GM20431 (cell line): ENCODE results near the gene FER.
"Not testable (repeated sequence)": the region's sequence is repeated elsewhere in the genome, so short reads cannot be mapped to it uniquely, and the experiment has no call there.

Experiments
- in situ Hi-C: fragments of 300-500 bp; cut with MseI, MboI; formaldehyde crosslinking; loops from one replicate; pipeline ENCODE4 v1.15.0; 2020; ENCODE audit warnings: low sequenced_read_pairs; ENCODE audit not compliant: unreplicated experiment

The FER gene

DNA sequence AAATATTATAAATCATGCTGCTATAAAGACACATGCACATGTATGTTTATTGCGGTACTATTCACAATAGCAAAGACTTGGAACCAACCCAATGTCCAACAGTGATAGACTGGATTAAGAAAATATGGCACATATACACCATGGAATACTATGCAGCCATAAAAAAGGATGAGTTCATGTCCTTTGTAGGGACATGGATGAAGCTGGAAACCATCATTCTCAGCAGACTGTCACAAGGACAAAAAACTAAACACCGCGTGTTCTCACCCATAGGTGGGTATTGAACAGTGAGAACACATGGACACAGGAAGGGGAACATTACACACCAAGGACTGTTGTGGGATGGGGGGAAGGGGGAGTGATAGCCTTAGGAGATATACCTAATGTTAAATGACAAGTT, 118.4 kb downstream of the FER start:
- in situ Hi-C loops = not testable (repeated sequence)

DNA sequence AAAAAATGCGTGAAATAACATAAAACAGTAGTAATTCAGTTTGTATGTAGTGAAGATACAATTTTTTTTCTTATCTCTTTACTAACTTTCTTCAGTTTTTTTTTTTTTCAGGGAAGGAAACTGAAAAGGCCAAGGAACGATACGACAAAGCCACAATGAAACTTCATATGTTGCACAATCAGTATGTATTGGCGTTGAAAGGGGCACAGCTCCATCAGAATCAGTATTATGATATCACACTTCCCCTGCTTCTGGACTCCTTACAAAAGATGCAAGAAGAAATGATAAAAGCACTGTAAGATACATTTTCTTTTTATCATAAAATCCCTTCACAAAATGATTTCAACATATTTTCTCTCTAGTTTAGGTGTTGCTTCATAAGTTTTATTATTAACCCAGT, 120.0 kb downstream of the FER start:
- in situ Hi-C loops = no loop called here

GRCh38 chr5:108869066-108869465, 121.4 kb downstream of the FER start:
- in situ Hi-C loops = no loop called here

DNA sequence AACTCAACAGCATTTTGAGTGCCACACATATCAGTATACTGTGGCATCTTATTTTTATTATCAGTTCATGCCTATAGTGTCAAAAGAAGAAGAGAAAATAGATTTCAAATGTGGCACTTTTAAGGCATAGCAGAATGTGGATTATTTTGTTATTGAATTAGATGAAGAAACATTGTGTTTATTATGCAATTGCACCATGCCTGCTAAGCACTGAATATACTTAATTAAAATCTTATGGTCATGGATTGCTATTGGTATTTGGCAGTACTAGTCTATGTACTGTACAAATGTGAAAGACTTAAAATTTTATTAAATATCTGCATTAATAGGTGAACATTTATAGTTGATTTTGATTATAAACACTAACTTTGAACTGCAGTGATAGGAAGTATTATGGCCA, 128.8 kb downstream of the FER start:
- in situ Hi-C loops = no loop called here

DNA sequence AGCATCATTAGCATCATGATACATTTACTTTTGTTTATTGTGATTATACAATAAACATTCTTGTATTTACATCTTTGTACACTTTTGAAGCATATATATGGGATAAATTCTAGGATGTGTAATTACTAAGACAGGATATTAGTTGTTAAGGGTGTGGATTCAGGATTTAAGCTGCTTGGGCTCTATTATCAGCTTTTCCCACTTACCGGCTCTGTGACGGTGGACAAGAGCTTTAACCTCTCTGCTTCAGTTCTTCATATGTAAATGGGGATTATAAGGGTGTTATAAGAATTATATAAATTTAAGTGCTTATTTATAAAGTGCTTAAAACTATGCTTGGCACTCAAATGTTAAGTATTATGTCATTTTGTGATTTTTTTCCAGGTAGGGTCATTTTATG, 131.1 kb downstream of the FER start:
- in situ Hi-C loops = no loop called here

GRCh38 chr5:108881133-108881532, 133.4 kb downstream of the FER start:
- in situ Hi-C loops = no loop called here

GRCh38 chr5:108884736-108885135, 137.0 kb downstream of the FER start:
- in situ Hi-C loops = no loop called here

DNA sequence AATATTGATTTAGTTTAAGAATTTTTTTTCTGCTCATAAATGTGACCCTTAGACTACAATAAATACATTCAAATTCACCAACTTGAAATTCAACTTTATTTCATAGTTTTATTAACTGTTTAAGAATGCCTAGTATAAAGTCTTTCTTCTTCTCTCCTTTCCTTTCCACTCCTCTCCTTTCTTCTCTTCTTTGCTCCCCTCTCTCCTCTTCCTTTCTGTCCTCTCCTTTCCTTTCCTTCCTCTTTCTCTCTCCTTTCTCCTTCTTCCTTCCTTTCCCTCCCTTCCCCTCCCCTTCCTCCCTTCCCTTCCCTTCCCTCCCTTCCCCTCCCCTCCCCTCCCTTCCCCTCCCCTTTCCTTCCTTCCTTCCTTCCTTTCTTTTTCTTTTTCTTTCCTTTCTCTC, 150.6 kb downstream of the FER start:
- in situ Hi-C loops = no loop called here

DNA sequence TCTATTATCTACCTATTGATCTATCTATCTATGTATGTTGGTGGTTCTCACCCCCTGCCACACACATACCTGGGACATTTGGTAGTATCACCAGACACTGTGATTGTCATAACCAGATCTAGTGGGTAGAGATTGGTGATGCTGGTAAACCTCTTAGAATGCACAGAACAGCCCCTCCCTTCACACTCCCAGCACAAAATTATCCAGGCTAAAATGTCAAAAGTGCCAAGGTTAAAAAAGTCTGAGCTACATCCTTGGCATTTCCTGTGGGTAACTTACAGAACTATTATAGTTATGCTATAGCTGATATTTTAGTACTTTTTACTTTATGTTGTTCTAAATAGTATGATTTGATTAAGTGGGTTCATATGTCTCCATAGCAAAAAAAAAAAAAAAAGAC, 151.0 kb downstream of the FER start:
- in situ Hi-C loops = no loop called here

DNA sequence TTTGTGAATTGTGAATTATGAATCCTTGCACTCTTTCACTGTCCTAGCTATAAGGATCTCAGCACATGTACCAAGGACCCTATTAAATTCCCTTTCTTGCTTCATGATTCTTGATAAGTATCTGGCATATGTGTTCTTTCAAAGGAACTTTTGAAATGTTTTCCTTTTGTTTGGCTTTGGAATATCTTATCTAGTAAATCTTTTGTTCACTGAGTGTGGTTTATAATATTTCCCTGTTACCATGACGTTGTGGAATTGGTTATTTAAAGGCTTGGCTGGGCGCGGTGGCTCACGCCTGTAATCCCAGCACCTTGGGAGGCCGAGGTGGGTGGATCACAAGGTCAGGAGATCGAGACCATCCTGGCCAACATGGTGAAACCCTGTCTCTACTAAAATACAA, 151.5 kb downstream of the FER start:
- in situ Hi-C loops = not testable (repeated sequence)

GRCh38 chr5:108900668-108901067, 153.0 kb downstream of the FER start:
- in situ Hi-C loops = loop anchor here (25.0 kb wide), 1 partner anchor 562 kb away; no protein-coding TSS in a partner anchor

DNA sequence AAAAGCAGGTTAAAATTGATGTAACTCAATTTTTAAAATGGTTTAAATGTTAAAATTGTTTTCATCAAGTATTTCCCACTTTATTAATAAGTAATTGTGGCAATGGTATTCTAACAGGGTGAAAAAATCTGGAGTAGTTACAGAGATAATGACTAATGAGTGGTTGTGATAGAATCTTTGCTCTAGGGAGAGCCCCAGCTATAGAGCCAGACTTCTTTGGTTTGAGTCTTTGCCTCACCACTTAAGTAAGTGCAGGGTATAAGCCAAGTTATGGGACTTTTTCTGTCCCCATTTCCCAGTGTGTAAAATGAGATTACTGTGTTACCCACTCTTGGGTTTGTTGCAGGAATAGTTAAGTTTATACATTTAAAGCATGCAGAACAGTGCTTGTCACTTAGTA, 158.1 kb downstream of the FER start:
- in situ Hi-C loops = loop anchor here (25.0 kb wide), 1 partner anchor 556 kb away; no protein-coding TSS in a partner anchor

DNA sequence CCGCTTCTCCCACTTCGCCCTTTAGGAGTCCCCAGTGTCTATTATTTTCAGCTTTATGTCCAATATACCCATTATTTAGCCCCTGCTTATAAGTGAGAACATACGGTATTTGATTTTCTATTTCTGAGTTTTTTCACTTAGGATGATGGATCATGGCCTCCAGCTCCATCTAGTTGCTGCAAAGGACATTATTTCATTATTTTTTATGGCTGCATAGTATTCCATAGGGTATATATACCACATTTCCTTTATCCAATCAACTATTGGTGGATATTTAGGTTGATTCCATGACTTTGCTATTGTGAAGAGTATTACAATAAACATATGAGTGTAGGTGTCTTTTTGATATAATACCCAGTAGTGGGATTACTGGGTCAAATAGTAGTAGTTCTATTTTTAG, 162.9 kb downstream of the FER start:
- in situ Hi-C loops = loop anchor here (25.0 kb wide), 1 partner anchor 552 kb away; no protein-coding TSS in a partner anchor

DNA sequence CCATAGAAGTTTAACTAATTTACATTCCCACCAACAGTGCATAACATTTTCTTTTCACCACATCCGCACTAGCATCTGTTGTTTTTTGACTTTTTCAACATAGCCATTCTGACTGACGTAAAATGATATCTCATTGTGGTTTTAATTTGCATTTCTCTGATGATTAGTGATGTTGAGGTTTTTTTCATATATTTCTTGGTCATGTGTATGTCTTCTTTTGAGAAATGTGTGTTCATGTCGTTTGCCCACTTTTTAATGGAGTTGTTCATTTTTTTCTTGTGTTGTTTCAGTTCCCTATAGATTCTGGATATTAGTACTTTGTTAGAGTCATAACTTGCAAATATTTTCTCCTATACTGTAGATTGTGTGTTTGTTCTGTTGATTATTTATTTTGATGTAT, 163.4 kb downstream of the FER start:
- in situ Hi-C loops = loop anchor here (25.0 kb wide), 1 partner anchor 551 kb away; no protein-coding TSS in a partner anchor

DNA sequence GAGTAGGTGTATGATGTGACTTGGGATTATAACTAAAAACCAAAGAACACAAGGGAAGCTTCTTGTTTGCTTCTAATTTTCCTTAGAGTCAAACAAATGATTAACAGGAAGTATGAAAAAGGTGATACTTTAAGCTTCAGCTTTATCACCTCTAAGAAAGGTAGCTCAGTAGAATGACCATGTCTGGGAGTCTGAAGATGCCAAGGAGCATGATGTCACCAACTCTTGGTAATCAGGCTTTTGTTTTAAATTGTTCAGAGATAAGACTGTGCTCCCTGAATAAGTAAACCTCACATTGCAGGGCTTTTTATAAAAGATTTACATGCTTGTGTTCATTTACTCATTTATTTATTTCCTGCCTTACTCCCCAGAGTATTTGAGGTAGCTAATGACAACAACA, 169.9 kb downstream of the FER start:
- in situ Hi-C loops = loop anchor here (25.0 kb wide), 1 partner anchor 545 kb away; no protein-coding TSS in a partner anchor

DNA sequence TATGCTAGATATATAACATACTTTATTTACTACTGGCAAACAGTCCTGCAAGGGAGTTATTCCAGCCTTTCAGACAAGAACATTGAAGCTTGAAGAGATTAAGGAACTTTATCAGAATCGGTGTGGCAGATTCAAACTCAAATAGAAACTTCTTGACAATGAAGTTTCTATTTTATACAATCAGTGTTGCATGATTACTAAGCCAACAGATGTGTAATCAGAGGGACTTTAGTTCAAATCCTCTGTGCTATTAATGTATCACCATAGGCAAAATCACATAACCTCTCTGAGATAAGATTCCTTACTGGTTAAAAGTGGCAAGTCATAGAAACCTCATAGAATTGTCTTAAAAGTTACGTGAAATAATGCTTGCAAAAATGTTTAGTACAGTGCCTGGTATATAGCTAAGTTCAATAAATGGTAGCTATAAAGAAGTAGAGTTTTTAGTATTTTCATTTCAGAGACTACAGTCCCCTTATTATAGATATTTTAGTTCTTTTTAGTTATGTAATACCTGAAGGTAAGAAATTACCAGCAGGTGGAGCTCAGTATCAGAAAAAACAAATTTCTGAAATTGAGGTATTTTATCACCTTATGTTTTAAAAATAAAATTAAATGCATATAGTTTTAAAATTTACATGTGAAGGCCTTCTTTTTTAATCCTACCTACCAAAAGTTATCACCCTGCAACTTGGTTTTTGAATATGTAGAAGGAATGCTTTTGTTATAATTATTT, 172.1 kb downstream of the FER start:
- in situ Hi-C loops = loop anchor here (25.0 kb wide), 1 partner anchor 543 kb away; no protein-coding TSS in a partner anchor

- in situ Hi-C loops = loop anchor here (25.0 kb wide), 1 partner anchor 538 kb away; no protein-coding TSS in a partner anchor
Measured at GRCh38 chr5:108924457-108924961, 176.8 kb downstream of the FER start.

DNA sequence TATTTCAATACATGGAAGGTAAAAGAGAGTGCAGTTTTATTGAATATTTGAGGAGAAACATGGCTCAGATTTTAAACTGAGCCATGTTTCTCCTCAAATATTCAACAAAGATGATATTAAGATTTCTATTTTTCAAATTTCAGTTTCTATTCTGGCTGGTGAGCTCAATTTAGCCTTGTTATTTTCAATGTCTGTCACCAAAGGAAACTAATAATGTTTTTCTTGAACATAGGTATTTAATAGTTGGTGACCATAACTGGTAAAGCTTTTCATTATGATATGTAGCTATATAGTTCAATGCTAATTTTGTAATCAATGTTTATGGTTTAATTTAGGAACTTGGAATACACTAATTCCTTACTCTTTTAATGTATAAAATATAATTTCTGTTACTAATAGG, 177.4 kb downstream of the FER start:
- in situ Hi-C loops = no loop called here

GRCh38 chr5:108930107-108930506, 182.4 kb downstream of the FER start:
- in situ Hi-C loops = no loop called here

DNA sequence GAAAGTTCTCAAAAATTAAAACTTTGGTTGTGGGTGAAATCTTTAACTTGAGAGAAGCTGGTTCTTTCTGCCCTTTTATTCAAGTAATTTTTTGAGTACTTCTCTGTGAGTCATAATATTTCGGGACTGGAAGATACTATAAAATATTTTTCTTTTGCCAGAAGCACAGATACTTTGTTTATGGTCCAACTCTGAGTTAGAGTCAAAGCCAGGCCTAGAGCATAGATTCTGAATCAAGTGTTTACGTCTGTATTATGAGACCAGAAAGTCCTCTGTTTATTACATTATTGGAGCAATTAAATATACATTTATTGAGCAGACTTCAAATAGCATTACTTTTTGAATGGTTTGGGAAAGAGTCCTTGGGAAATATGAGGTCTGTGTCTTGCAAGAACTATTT, 187.9 kb downstream of the FER start:
- in situ Hi-C loops = no loop called here

DNA sequence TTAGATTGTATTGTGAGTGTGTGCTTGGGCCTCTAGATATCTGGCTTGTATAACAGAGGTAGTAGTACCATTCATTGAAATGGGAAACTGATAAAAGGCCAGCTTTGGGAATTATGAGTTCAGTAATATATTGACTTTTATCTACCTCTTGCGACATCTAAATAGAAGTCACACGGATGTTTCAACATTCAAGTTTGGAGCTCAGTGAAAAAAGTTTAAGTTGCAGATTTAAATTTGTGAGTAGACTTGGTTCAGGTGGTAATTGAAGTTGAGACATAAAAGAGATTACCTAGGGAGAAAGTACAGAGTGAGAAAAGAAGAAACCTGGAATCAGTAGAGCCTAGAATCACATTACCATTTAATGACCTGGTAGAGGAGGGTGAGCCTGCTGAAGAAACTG, 189.5 kb downstream of the FER start:
- in situ Hi-C loops = no loop called here

DNA sequence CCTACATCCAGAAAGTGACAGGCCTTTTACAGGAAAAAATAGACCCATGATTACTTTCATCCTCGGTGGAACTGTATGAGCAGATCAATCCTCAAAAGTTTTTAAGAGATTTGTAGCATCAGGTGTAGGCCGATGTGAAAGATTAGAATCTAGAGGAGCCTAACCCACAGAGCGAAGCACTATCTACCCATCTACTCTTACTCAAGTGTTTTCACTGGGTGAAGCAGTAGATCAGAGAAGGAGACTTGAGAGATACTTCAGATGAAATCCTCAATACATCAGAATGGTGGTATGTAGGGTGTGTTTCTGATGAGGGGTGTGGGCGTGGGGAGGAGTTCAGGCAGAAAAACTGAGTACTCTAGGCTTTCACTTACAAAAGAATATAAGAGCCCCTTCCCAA, 192.8 kb downstream of the FER start:
- in situ Hi-C loops = no loop called here
